Fibroblast of gingiva (primary cell): ENCODE data around the gene SLC39A13.

Source experiments
- DNase-seq: peaks from one replicate; pipeline ENCODE4 v3.0.0-alpha.2; 2011; ENCODE audit warnings: low read depth

SLC39A13 gene

DNA sequence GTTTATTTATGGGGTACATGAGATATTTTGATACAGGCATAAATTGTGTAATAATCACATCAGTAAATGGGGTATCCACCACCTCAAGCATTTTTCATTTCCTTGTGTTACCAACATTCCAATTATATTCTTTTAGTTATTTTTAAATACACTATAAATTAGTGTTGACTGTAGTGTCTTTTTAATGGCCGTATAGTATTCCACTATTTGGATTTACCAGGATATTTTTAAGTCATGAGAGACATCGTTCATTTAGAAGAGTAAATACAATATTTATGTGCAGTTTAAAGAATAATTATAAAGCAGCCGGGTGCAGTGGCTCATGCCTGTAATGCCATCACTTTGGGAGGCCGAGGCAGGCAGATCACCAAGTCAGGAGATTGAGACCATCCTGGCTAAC, 23.9 kb upstream of the SLC39A13 start:
- DNase-seq = no peak

DNA sequence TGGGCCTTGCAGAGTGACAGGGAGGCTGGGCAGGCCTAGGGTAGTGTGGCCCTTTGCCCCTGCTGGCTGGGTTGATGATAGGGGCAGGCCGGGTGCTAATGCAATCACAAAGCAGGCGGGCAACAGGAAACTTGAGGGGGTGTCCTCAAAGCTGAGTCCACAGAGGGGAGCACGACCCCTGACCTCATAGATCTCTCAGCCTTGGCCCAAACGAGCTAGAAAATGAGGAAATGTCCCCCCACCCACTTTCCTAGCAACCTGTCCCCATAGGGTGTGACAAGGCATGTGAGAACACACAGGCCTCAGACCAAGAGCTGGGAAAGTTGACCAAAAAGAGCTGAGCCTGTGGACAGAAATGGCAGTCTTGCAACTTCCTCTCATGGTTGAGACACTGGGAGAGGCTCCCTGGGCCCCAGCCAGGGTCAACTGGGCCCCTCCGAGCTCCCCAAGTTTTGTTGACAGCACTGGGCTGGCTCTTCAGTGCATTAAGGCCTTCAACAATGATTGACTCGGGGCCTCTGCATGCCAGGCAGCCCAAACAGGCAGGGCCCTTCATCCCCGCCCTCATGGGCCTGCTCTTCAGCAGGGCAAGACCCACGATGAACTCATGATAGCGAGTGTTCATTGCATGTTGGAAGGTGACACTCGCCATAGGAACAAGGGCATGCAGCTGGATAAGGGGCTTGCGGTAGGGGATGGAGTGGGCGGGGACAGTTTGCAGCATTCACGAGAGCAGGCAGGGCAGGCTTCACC, 20.3 kb upstream of the SLC39A13 start:
- no peak for DNase-seq

GRCh38 chr11:47388697-47389576, 19.5 kb upstream of the SLC39A13 start:
- DNase-seq = no peak

- no peak for DNase-seq
Observed at GRCh38 chr11:47389577-47390421, 18.6 kb upstream of the SLC39A13 start.

- no peak for DNase-seq
Observed at GRCh38 chr11:47390422-47390760, 18.0 kb upstream of the SLC39A13 start.

- no peak for DNase-seq
Observed at GRCh38 chr11:47391077-47391583, 17.3 kb upstream of the SLC39A13 start.

GRCh38 chr11:47391711-47392432, 16.5 kb upstream of the SLC39A13 start:
- DNase-seq = no peak

- DNase-seq = no peak
Observed at GRCh38 chr11:47392546-47393162, 15.7 kb upstream of the SLC39A13 start.

GRCh38 chr11:47393163-47394049, 15.0 kb upstream of the SLC39A13 start:
- no peak for DNase-seq

GRCh38 chr11:47394050-47394321, 14.4 kb upstream of the SLC39A13 start:
- DNase-seq = no peak

- DNase-seq = no peak
Observed at GRCh38 chr11:47394322-47395222, 13.8 kb upstream of the SLC39A13 start.

GRCh38 chr11:47395223-47396048, 13.0 kb upstream of the SLC39A13 start:
- no peak for DNase-seq

- no peak for DNase-seq
Observed at GRCh38 chr11:47396049-47396320, 12.4 kb upstream of the SLC39A13 start.

GRCh38 chr11:47398011-47398410, 10.4 kb upstream of the SLC39A13 start:
- DNase-seq = no peak

DNA sequence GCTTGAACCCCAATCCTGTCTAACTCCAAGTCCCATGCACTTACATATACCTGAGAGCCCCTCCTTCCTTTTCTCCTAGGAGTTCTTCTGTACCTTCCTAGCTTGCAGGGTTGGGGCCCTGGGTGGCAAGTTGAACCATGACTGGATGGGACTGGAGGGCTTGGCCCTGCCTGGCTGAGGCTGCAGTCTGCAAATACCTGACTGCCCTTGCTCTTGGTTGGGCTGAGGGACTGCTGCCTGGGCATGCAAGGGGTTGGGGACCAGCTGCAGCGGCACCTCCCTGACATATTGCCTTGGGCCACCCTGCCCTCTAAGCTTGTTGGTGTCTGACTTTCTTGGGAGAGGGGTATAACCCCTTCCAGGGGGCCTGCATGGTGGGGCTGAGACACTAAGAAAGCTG, 9.8 kb upstream of the SLC39A13 start:
- no peak for DNase-seq

DNA sequence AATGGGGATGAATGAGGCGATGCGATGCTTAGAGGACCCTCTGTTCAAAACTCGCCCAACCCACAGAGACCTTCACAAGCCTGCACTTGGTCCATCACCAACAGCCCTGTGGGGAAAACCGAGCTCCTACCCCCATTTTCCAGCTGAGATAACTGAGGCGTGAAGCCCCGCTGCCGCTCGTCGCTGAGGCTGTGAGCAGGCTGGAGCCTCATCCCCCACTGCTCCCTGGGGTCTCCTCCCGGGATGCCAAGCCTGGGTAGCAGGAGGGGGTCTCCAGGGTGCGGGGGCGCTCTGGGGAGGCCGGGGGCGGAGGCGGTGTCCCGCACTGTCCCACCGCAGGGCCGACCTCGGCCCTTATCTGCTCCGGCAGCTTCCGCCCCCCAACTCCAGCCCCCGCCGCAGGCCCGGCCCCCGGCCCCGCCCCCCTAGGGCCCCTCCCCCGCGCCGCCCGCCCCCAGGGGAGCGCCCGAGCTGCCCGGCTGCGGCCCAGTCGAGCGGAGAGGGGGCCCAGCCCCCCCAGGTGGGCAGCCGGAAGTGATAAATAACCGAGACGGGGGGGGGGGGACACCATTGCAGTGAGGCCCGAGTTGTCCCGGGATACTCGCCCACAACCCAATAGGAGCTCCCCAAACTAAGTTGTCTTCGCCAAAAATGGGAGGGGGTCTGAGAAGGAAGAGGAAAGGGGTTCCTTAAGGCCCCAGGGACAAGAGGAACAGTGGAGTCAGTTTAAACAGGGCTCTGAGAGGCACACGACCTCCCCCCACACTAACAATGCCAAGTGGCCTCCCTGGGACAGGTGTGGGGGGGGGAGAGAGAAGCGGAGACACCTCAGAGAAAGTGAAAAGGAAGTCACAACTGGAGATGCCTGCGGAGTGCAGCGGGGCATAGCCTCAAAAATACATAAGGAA, 8.3 kb upstream of the SLC39A13 start:
- DNase-seq = no peak

- DNase-seq = no peak
Observed at GRCh38 chr11:47400768-47401279, 7.6 kb upstream of the SLC39A13 start.
